OCI-LY1 (cell line): ENCODE measurements around the gene TDO2.

Experiments used
- H2AFZ ChIP-seq: fragments of 200-600 bp; sonication (generic), shearing (Covaris generic); 2 replicates; pipeline ENCODE4 v1.6.0; 2014; ENCODE audit warnings: antibody characterized with exemption, mild to moderate bottlenecking, low read length
- H3F3A ChIP-seq: fragments of 200-600 bp; sonication (generic), shearing (Covaris generic); 2 replicates; pipeline ENCODE4 v1.6.0; 2014; ENCODE audit warnings: mild to moderate bottlenecking, antibody characterized with exemption, low read length, moderate library complexity; ENCODE audit not compliant: insufficient read depth
- H3K27ac ChIP-seq: fragments of 200-600 bp; sonication (generic); 2 replicates; pipeline ENCODE4 v1.5.1; 2014; ENCODE audit warnings: low read length, mixed run types, mild to moderate bottlenecking, low read depth; ENCODE audit not compliant: poor library complexity, severe bottlenecking
- H3K27me3 ChIP-seq: fragments of 200-600 bp; sonication (generic); 2 replicates; pipeline ENCODE4 v1.6.0; 2014; ENCODE audit warnings: antibody characterized with exemption, mild to moderate bottlenecking, low read length, moderate library complexity; ENCODE audit not compliant: insufficient read depth
- H3K36me3 ChIP-seq: fragments of 200-600 bp; sonication (generic); 2 replicates; pipeline ENCODE4 v1.6.1; 2014; ENCODE audit warnings: mild to moderate bottlenecking, antibody characterized with exemption, low read length, moderate library complexity, mixed read lengths; ENCODE audit not compliant: insufficient read depth
- H3K4me1 ChIP-seq: fragments of 200-600 bp; sonication (generic); 2 replicates; pipeline ENCODE4 v1.5.1; 2014; ENCODE audit warnings: mild to moderate bottlenecking, low read length, moderate library complexity; ENCODE audit not compliant: insufficient read depth, severe bottlenecking
- H3K4me2 ChIP-seq: fragments of 200-600 bp; sonication (generic), shearing (Covaris generic); 2 replicates; pipeline ENCODE4 v1.6.1; 2014; ENCODE audit warnings: low read length
- H3K4me3 ChIP-seq: fragments of 200-600 bp; sonication (generic); 2 replicates; pipeline ENCODE4 v1.5.1; 2014; ENCODE audit warnings: low read length, low read depth, mild to moderate bottlenecking, mixed read lengths; ENCODE audit not compliant: poor library complexity, severe bottlenecking
- H3K79me2 ChIP-seq: fragments of 200-600 bp; shearing (Covaris generic); 2 replicates; pipeline ENCODE4 v1.6.1; 2016; ENCODE audit warnings: mixed run types, low read length, mixed read lengths; ENCODE audit not compliant: insufficient read depth
- H3K9ac ChIP-seq: fragments of 200-600 bp; sonication (generic), shearing (Covaris generic); 2 replicates; pipeline ENCODE4 v1.6.1; 2014; ENCODE audit warnings: mild to moderate bottlenecking, low read length, mixed read lengths
- H3K9me2 ChIP-seq: fragments of 200-600 bp; sonication (generic), shearing (Covaris generic); 2 replicates; pipeline ENCODE4 v1.6.1; 2014; ENCODE audit warnings: low read depth, mild to moderate bottlenecking, low read length, mixed read lengths
- H3K9me3 ChIP-seq: fragments of 200-600 bp; shearing (Covaris generic); 2 replicates; pipeline ENCODE4 v1.6.1; 2014; ENCODE audit warnings: low read length, mixed read lengths
- H4K20me1 ChIP-seq: fragments of 200-600 bp; sonication (generic), shearing (Covaris generic); 2 replicates; pipeline ENCODE4 v1.6.0; 2016; ENCODE audit warnings: mild to moderate bottlenecking, low read length; ENCODE audit not compliant: insufficient read depth
- CTCF ChIP-seq: fragments of 200-600 bp; sonication (generic), shearing (Covaris generic); IDR thresholded peaks from 2 replicates; pipeline ENCODE4 v1.5.1; 2017; ENCODE audit warnings: mild to moderate bottlenecking, antibody characterized with exemption, low read length, moderate library complexity, mixed read lengths
- EZH2 ChIP-seq: fragments of 200-600 bp; sonication (generic), shearing (Covaris generic); IDR thresholded peaks from 2 replicates; pipeline ENCODE4 v1.8.0; 2017; ENCODE audit warnings: borderline replicate concordance, mixed run types, mild to moderate bottlenecking, antibody characterized with exemption, low read length, moderate library complexity, mixed read lengths

Gene TDO2

GRCh38 chr4:155903453-155903852 lies at the start of gene TDO2:
TSS of gene TDO2 (plus strand) at chr4:155903696. CDS start at chr4:155903759, 63 bp downstream.
- TF ChIP-seq CTCF, result no peak
- TF ChIP-seq EZH2, result no peak
- Histone ChIP-seq H3K4me3 (no peak within 1 kb of the TSS), H3K9ac (no peak within 1 kb of the TSS), H3K9me3 (no peaks in the 10 kb centered on the region), H3K4me1 (no peaks in the 10 kb centered on the region), H3K27ac (no peak within 1 kb of the TSS), H3K27me3 (no peaks in the 10 kb centered on the region), H3K9me2 (no peaks in the 10 kb centered on the region), H3K36me3 (no peaks in the 10 kb centered on the region), H3F3A (no peaks in the 10 kb centered on the region), H3K4me2 (no peak within 1 kb of the TSS), H2AFZ (no peak within 1 kb of the TSS), H4K20me1 (no peaks in the 10 kb centered on the region), H3K79me2 (no peaks in the 10 kb centered on the region)

GRCh38 chr4:155854582-155855226 lies 48.8 kb upstream of the TDO2 start:
- TF ChIP-seq EZH2 (no peak), CTCF (no peak)
- Histone ChIP-seq H3K36me3 (no peaks in the 10 kb centered on the region), H4K20me1 (no peaks in the 10 kb centered on the region), H3K4me2 (no peak overlapping the region), H3F3A (no peaks in the 10 kb centered on the region), H2AFZ (no peak overlapping the region), H3K9ac (no peak overlapping the region), H3K9me3 (no peaks in the 10 kb centered on the region), H3K9me2 (no peaks in the 10 kb centered on the region), H3K27ac (no peak overlapping the region), H3K79me2 (no peaks in the 10 kb centered on the region), H3K4me3 (no peak overlapping the region), H3K4me1 (no peaks in the 10 kb centered on the region), H3K27me3 (no peaks in the 10 kb centered on the region)

DNA sequence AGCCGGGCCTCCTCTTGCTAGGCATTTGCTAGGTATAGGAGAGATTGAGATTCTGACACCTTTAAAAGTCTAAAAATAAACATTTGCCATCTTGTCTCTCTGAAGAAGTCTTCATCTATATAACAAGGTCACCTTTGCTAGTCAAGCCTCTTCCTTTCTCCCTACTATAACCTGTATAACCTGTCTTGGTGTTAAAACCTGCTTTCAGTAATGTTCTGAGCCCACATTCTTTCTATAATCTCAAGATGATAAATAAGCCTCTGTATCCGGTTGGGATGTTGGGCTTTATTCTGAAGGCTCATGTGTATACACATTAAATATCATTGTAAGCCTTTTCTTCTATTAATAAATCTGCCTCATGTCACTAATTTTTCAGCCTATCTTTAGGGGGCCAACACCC lies 47.6 kb upstream of the TDO2 start:
- H3K4me1 ChIP-seq, result no peaks in the 10 kb centered on the region
- no peak overlapping the region for H3K9ac ChIP-seq
- H3K4me3 ChIP-seq, result no peak overlapping the region
- H3K27me3 ChIP-seq, result no peaks in the 10 kb centered on the region
- H3K79me2 ChIP-seq, result no peaks in the 10 kb centered on the region
- no peak overlapping the region for H3K27ac ChIP-seq
- no peaks in the 10 kb centered on the region for H3K9me2 ChIP-seq
- no peak overlapping the region for H3K4me2 ChIP-seq
- no peaks in the 10 kb centered on the region for H3F3A ChIP-seq
- no peak overlapping the region for H2AFZ ChIP-seq
- H3K36me3 ChIP-seq, result no peaks in the 10 kb centered on the region
- TF ChIP-seq CTCF (no peak), EZH2 (no peak)
- no peaks in the 10 kb centered on the region for H3K9me3 ChIP-seq
- H4K20me1 ChIP-seq, result no peaks in the 10 kb centered on the region
